Astrocyte (in vitro differentiated cells and primary cell): Measurements from ENCODE around the gene MYB. TPM values are rescaled to one million over a fixed set of nuclear protein-coding genes. Genes with fewer than 3 reads are reported as not detected.

Experiments used
- DNase-seq: peaks from one replicate; pipeline ENCODE4 v3.0.0-alpha.2; 2010; ENCODE audit warnings: low read depth
- FAIRE-seq: peaks from 2 replicates; lab custom pipeline; 2011; peaks lifted over from hg19 to GRCh38; lab: Jason Lieb, UNC
- H2AFZ ChIP-seq: 2 replicates; pipeline ENCODE4 v1.6.0; 2012; ENCODE audit warnings: low read depth, low read length, inconsistent platforms
- H3K27ac ChIP-seq: 2 replicates; pipeline ENCODE4 v1.5.1; 2011; ENCODE audit warnings: low read depth, low read length, inconsistent platforms
- H3K27me3 ChIP-seq: 2 replicates; pipeline ENCODE4 v1.6.0; 2011; ENCODE audit warnings: low read length, inconsistent platforms; ENCODE audit not compliant: insufficient read depth
- H3K36me3 ChIP-seq: 2 replicates; pipeline ENCODE4 v1.5.1; 2011; ENCODE audit warnings: low read length, inconsistent platforms; ENCODE audit not compliant: insufficient read depth
- H3K4me1 ChIP-seq: 2 replicates; pipeline ENCODE4 v1.5.1; 2011; ENCODE audit warnings: low read length, inconsistent platforms; ENCODE audit not compliant: insufficient read depth
- H3K4me2 ChIP-seq: 2 replicates; pipeline ENCODE4 v1.6.0; 2012; ENCODE audit warnings: low read length, inconsistent platforms
- H3K4me3 ChIP-seq: 2 replicates; pipeline ENCODE4 v1.5.1; 2011; ENCODE audit warnings: low read depth, mild to moderate bottlenecking, low read length, inconsistent platforms; ENCODE audit not compliant: insufficient read depth
- H3K79me2 ChIP-seq: 2 replicates; pipeline ENCODE4 v1.6.0; 2012; ENCODE audit warnings: mild to moderate bottlenecking, low read length, inconsistent platforms; ENCODE audit not compliant: insufficient read depth
- H3K9ac ChIP-seq: 2 replicates; pipeline ENCODE4 v1.6.0; 2012; ENCODE audit warnings: mild to moderate bottlenecking, low read length, inconsistent platforms
- H3K9me3 ChIP-seq: 2 replicates; pipeline ENCODE4 v1.5.1; 2012; ENCODE audit warnings: low read depth, mild to moderate bottlenecking, low read length, inconsistent platforms; ENCODE audit not compliant: insufficient read depth
- H4K20me1 ChIP-seq: 2 replicates; pipeline ENCODE4 v1.6.0; 2012; ENCODE audit warnings: low read length, inconsistent platforms; ENCODE audit not compliant: insufficient read depth
- H3K27ac Mint-ChIP-seq: one replicate; pipeline ENCODE4 v1.8.0; 2021; ENCODE audit warnings: mild to moderate bottlenecking, mixed read lengths; ENCODE audit not compliant: unreplicated experiment
- H3K27me3 Mint-ChIP-seq: one replicate; pipeline ENCODE4 v1.8.0; 2021; ENCODE audit warnings: low read depth, mixed read lengths; ENCODE audit not compliant: unreplicated experiment
- H3K36me3 Mint-ChIP-seq: one replicate; pipeline ENCODE4 v1.8.0; 2021; ENCODE audit warnings: low read depth, mixed read lengths; ENCODE audit not compliant: unreplicated experiment
- H3K4me1 Mint-ChIP-seq: one replicate; pipeline ENCODE4 v1.8.0; 2021; ENCODE audit warnings: low read depth, mixed read lengths; ENCODE audit not compliant: unreplicated experiment
- H3K4me3 Mint-ChIP-seq: one replicate; pipeline ENCODE4 v1.8.0; 2021; ENCODE audit warnings: mild to moderate bottlenecking, moderate library complexity, mixed read lengths; ENCODE audit not compliant: unreplicated experiment
- H3K9me3 Mint-ChIP-seq: one replicate; pipeline ENCODE4 v1.8.0; 2021; ENCODE audit warnings: mild to moderate bottlenecking, mixed read lengths; ENCODE audit not compliant: unreplicated experiment
- CTCF ChIP-seq: IDR thresholded peaks from 2 replicates; pipeline ENCODE4 v1.5.1; 2011; ENCODE audit warnings: low read depth, mild to moderate bottlenecking, inconsistent platforms, low read length, moderate library complexity; ENCODE audit not compliant: insufficient read depth
- EZH2 ChIP-seq: IDR thresholded peaks from 2 replicates; pipeline ENCODE4 v1.6.1; 2012; ENCODE audit warnings: mild to moderate bottlenecking, low read length, inconsistent platforms; ENCODE audit not compliant: insufficient read depth
- total RNA-seq: library from RNA; stranded (reverse); gene quantifications from 2 replicates; pipeline ENCODE4 v1.2.1, GENCODE V29; 2021

The MYB gene
- total RNA-seq, 1 donor from 2014 or later, result not detected

- no peaks in the 10 kb centered on the region for H3K79me2 ChIP-seq
- FAIRE-seq, result no peak
- no peaks in the 10 kb centered on the region for H3K4me1 ChIP-seq
- Mint-ChIP-seq H3K36me3 (no peaks in the 10 kb centered on the region), H3K4me3 (no peak overlapping the region), H3K27ac (no peak overlapping the region), H3K4me1 (peaks cover 1% of the 10 kb centered on the region), H3K27me3 (peaks cover 10% of the 10 kb centered on the region), H3K9me3 (no peaks in the 10 kb centered on the region)
- no peak overlapping the region for H3K27ac ChIP-seq
- no peaks in the 10 kb centered on the region for H3K27me3 ChIP-seq
- no peak overlapping the region for H3K9ac ChIP-seq
- no peaks in the 10 kb centered on the region for H3K36me3 ChIP-seq
- no peak overlapping the region for H3K4me3 ChIP-seq
- no peak overlapping the region for H3K4me2 ChIP-seq
- no peak overlapping the region for H2AFZ ChIP-seq
- DNase-seq, result no peak
- no peaks in the 10 kb centered on the region for H3K9me3 ChIP-seq
- H4K20me1 ChIP-seq, result no peaks in the 10 kb centered on the region
- no peak for TF ChIP-seq CTCF
- TF ChIP-seq EZH2, result no peak
Observed at GRCh38 chr6:135236319-135236718, 55.2 kb downstream of the MYB start.

- H3K4me3 ChIP-seq, result no peak overlapping the region
- no peaks in the 10 kb centered on the region for H3K27me3 ChIP-seq
- no peaks in the 10 kb centered on the region for H3K9me3 Mint-ChIP-seq
- DNase-seq, result no peak
- H3K9ac ChIP-seq, result no peak overlapping the region
- H3K36me3 Mint-ChIP-seq, result no peaks in the 10 kb centered on the region
- no peaks in the 10 kb centered on the region for H3K4me1 Mint-ChIP-seq
- no peak overlapping the region for H3K4me2 ChIP-seq
- H4K20me1 ChIP-seq, result no peaks in the 10 kb centered on the region
- no peak overlapping the region for H3K27ac ChIP-seq
- TF ChIP-seq CTCF (no peak), EZH2 (no peak)
- no peak overlapping the region for H3K27ac Mint-ChIP-seq
- H3K27me3 Mint-ChIP-seq, result peaks cover 10% of the 10 kb centered on the region
- no peak overlapping the region for H2AFZ ChIP-seq
- H3K9me3 ChIP-seq, result no peaks in the 10 kb centered on the region
- H3K4me3 Mint-ChIP-seq, result no peak overlapping the region
- FAIRE-seq, result no peak
- no peaks in the 10 kb centered on the region for H3K4me1 ChIP-seq
- no peaks in the 10 kb centered on the region for H3K79me2 ChIP-seq
- no peaks in the 10 kb centered on the region for H3K36me3 ChIP-seq
Observed at GRCh38 chr6:135236732-135237131, 55.6 kb downstream of the MYB start.

GRCh38 chr6:135240711-135241110 lies 59.6 kb downstream of the MYB start:
- Histone ChIP-seq H3K9ac (no peak overlapping the region), H3K36me3 (no peaks in the 10 kb centered on the region), H3K27ac (no peak overlapping the region), H3K27me3 (no peaks in the 10 kb centered on the region), H3K79me2 (no peaks in the 10 kb centered on the region), H2AFZ (no peak overlapping the region), H3K9me3 (no peaks in the 10 kb centered on the region), H4K20me1 (no peaks in the 10 kb centered on the region), H3K4me3 (no peak overlapping the region), H3K4me1 (no peaks in the 10 kb centered on the region), H3K4me2 (no peak overlapping the region)
- H3K36me3 Mint-ChIP-seq, result no peaks in the 10 kb centered on the region
- no peak overlapping the region for H3K4me3 Mint-ChIP-seq
- TF ChIP-seq CTCF, result no peak
- TF ChIP-seq EZH2, result no peak
- H3K27me3 Mint-ChIP-seq, result peaks cover 10% of the 10 kb centered on the region
- FAIRE-seq (no peak), DNase-seq (no peak)
- no peaks in the 10 kb centered on the region for H3K9me3 Mint-ChIP-seq
- no peaks in the 10 kb centered on the region for H3K4me1 Mint-ChIP-seq
- no peak overlapping the region for H3K27ac Mint-ChIP-seq
